HepG2 (cell line): ENCODE measurements around the gene ABO. TPM values are rescaled to one million over a fixed set of nuclear protein-coding genes. Genes with fewer than 3 reads are reported as not detected.
"Not testable (repeated sequence)": the region's sequence is repeated elsewhere in the genome, so short reads cannot be mapped to it uniquely, and the experiment has no call there.

Source experiments
- ATAC-seq: fragments of 200-7000 bp; cut with Tn5 transposase; 3 replicates; pipeline ENCODE4 v1.9.1; 2020; ENCODE audit warnings: mild to moderate bottlenecking, moderate library complexity
- BruUV-seq: library from RNA; stranded (reverse); fragments of 400-500 nt; replicated peaks from 2 replicates; lab custom pipeline; 2021; lab: Mats Ljungman, UMichigan
- CTCF ChIA-PET: fragments of 300-600 bp; formaldehyde crosslinking; extraction: SDS; loops from one replicate; lab custom pipeline; 2021; ENCODE audit warnings: low total read pairs, inconsistent platforms, low intra/inter-chr PET ratio; lab: Yijun Ruan, JAX
- POLR2A ChIA-PET: fragments of 350-600 bp; sonication (Branson Sonifier 250); formaldehyde crosslinking; loops from one replicate; lab custom pipeline; 2020; ENCODE audit warnings: antibody characterized with exemption, inconsistent platforms; lab: Yijun Ruan, JAX
- DNase-seq: peaks from one replicate; pipeline ENCODE4 v3.0.0-alpha.2; 2015; ENCODE audit warnings: low spot score
- FAIRE-seq: peaks from 3 replicates; lab custom pipeline; 2011; peaks lifted over from hg19 to GRCh38; lab: Jason Lieb, UNC
- H2AFZ ChIP-seq: one replicate; pipeline ENCODE4 v1.6.1; 2011; ENCODE audit warnings: low read length, inconsistent platforms
- H3K27ac ChIP-seq: fragments of 300-600 bp; 3 replicates; pipeline ENCODE4 v1.8.0; 2011; ENCODE audit warnings: mixed run types, mild to moderate bottlenecking, mixed read lengths, low read length, inconsistent platforms; ENCODE audit not compliant: insufficient read depth; ENCODE audit errors: extremely low read length
- H3K27me3 ChIP-seq, 2 experiments: fragments of 200-600 bp in 1 of 2; 2 replicates in 1 of 2; 3 replicates in 1 of 2; pipeline versions ENCODE4 v1.6.0 to v1.8.0; 2011; ENCODE audit warnings: low read length in 2 of 2, mild to moderate bottlenecking in 2 of 2, moderate library complexity in 2 of 2, inconsistent platforms in 1 of 2; ENCODE audit not compliant: insufficient read depth in 2 of 2, control insufficient read depth in 1 of 2
- H3K36me3 ChIP-seq, 2 experiments: fragments of 200-600 bp in 1 of 2; replicated peaks in 1 of 2; 2 replicates in 1 of 2; 3 replicates in 1 of 2; pipeline versions ENCODE4 v1.5.1 to v1.8.0; 2011; ENCODE audit warnings: low read length in 2 of 2, inconsistent platforms in 1 of 2; ENCODE audit not compliant: insufficient read depth in 2 of 2, control insufficient read depth in 1 of 2
- H3K4me1 ChIP-seq: 2 replicates; pipeline ENCODE4 v1.5.1; 2012; ENCODE audit warnings: low read length, inconsistent platforms; ENCODE audit not compliant: insufficient read depth
- H3K4me2 ChIP-seq: 2 replicates; pipeline ENCODE4 v1.6.0; 2011; ENCODE audit warnings: low read depth, low read length, inconsistent platforms
- H3K4me3 ChIP-seq, 3 experiments: fragments of 200-600 bp in 1 of 3; sonication (generic), shearing (Covaris generic) in 1 of 3; replicated peaks in 1 of 3; 2 replicates each; pipeline ENCODE4 v1.5.1; 2011 to 2016; ENCODE audit warnings: low read length in 3 of 3, inconsistent platforms in 2 of 3, low read depth in 2 of 3, mild to moderate bottlenecking in 2 of 3, control low read depth in 1 of 3, mixed read lengths in 1 of 3; ENCODE audit not compliant: insufficient read depth in 1 of 3
- H3K79me2 ChIP-seq: one replicate; pipeline ENCODE4 v1.6.1; 2011; ENCODE audit warnings: low read length, inconsistent platforms; ENCODE audit not compliant: insufficient read depth
- H3K9ac ChIP-seq: 2 replicates; pipeline ENCODE4 v1.6.0; 2011; ENCODE audit warnings: mild to moderate bottlenecking, low read depth, low read length, inconsistent platforms; ENCODE audit not compliant: insufficient read depth
- H3K9me3 ChIP-seq: 2 replicates; pipeline ENCODE4 v1.5.1; 2012; ENCODE audit warnings: mild to moderate bottlenecking, low read length
- H4K20me1 ChIP-seq: 2 replicates; pipeline ENCODE4 v1.6.0; 2011; ENCODE audit warnings: inconsistent platforms, mild to moderate bottlenecking, low read length, moderate library complexity; ENCODE audit not compliant: insufficient read depth
- ATRX ChIP-seq: sonication (generic); formaldehyde crosslinking; IDR thresholded peaks from 2 replicates; pipeline ENCODE4 v1.4.0; 2020; ENCODE audit warnings: missing genetic modification reagents, borderline replicate concordance
- GABPA ChIP-seq, 2 experiments: IDR thresholded peaks; 2 replicates each; pipeline ENCODE4 v1.6.1; 2011 to 2016; ENCODE audit warnings: low read depth in 2 of 2, low read length in 1 of 2, missing biosample characterization in 1 of 2, missing genetic modification characterization in 1 of 2
- IRF2 ChIP-seq: IDR thresholded peaks from 2 replicates; pipeline ENCODE4 v1.6.1; 2018; ENCODE audit warnings: missing genetic modification reagents, missing compliant biosample characterization
- ISL2 ChIP-seq: sonication (generic); formaldehyde crosslinking; IDR thresholded peaks from 2 replicates; pipeline ENCODE4 v1.5.0; 2020; ENCODE audit warnings: missing genetic modification reagents
- RAD51 ChIP-seq: fragments of 450-650 bp; IDR thresholded peaks from 2 replicates; pipeline ENCODE4 v1.6.1; 2016; ENCODE audit warnings: borderline replicate concordance
- TARDBP ChIP-seq: sonication (generic); formaldehyde crosslinking; IDR thresholded peaks from 2 replicates; pipeline ENCODE4 v1.8.0; 2022; ENCODE audit warnings: mild to moderate bottlenecking, missing genetic modification reagents
- ZNF251 ChIP-seq: sonication (generic); formaldehyde crosslinking; IDR thresholded peaks from 2 replicates; pipeline ENCODE4 v1.9.0; 2021; ENCODE audit warnings: mild to moderate bottlenecking, missing genetic modification reagents
- ZNF282 ChIP-seq: fragments of 450-650 bp; IDR thresholded peaks from 2 replicates; pipeline ENCODE4 v1.6.1; 2018; ENCODE audit not compliant: partially characterized antibody
- ZNF30 ChIP-seq: sonication (generic); formaldehyde crosslinking; IDR thresholded peaks from 2 replicates; pipeline ENCODE4 v1.5.0; 2020; ENCODE audit warnings: mild to moderate bottlenecking, missing genetic modification reagents
- ZNF792 ChIP-seq: IDR thresholded peaks from 2 replicates; pipeline ENCODE4 v1.6.1; 2016
- ZNF850 ChIP-seq: sonication (generic); formaldehyde crosslinking; conservative IDR thresholded peaks from 2 replicates; pipeline ENCODE4 v1.9.0; 2021; ENCODE audit warnings: mild to moderate bottlenecking, missing genetic modification reagents
- WGBS: methylation state at CpG from one replicate; pipeline ENCODE4 v1.1.6; 2017; ENCODE audit warnings: low lambda C conversion rate; 5-methylcytosine and 5-hydroxymethylcytosine counted together
- in situ Hi-C: cut with HindIII; loops from 2 replicates; pipeline ENCODE4 v1.10.0; 2017; ENCODE audit warnings: low pct_unique_long_range_greater_than_20kb; ENCODE audit not compliant: extremely low pct_ligation_motif_present
- intact Hi-C: fragments of 100-400 bp; cut with micrococcal nuclease; formaldehyde crosslinking; loops from one replicate; pipeline ENCODE4 v1.10.0; 2022; ENCODE audit not compliant: unreplicated experiment
- polyA plus RNA-seq, 8 experiments: library from polyadenylated mRNA; depleted of rRNA in 3 of 8; stranded (reverse) in 7 of 8; unstranded in 1 of 8; fragments of >200 nt; fragmentation: Illumina TruSeq in 4 of 8; extraction: Trizol in 4 of 8; gene quantifications; 2 replicates each; pipeline versions ENCODE4 v1.2.1 to v1.2.3, GENCODE V29; 2011 to 2016; ENCODE audit warnings: low read depth in 4 of 8, missing spikeins in 1 of 8, mixed read lengths in 1 of 8; ENCODE audit not compliant: insufficient read depth in 1 of 8
- total RNA-seq, 5 experiments: library from RNA; depleted of rRNA; stranded (reverse); fragments of >200 nt; fragmentation: Illumina TruSeq; extraction: Trizol; gene quantifications; 2 replicates each; pipeline ENCODE4 v1.2.3, GENCODE V29; 2016; ENCODE audit warnings: low read depth in 1 of 5
- TF ChIP-seq, protein P1 (sequence below): sonication (generic); formaldehyde crosslinking; IDR thresholded peaks from 2 replicates; pipeline ENCODE4 v1.4.0; 2020; ENCODE audit warnings: low read depth, mild to moderate bottlenecking, missing genetic modification reagents
- TF ChIP-seq, protein P2 (sequence below): sonication (generic); formaldehyde crosslinking; IDR thresholded peaks from 2 replicates; pipeline ENCODE4 v1.5.0; 2020; ENCODE audit warnings: missing genetic modification reagents

ABO gene
- total and polyA plus RNA-seq, 2 of the 13 experiments (the other 11 are each of a cell fraction or from before 2014, with no cell fraction given): not detected

DNA sequence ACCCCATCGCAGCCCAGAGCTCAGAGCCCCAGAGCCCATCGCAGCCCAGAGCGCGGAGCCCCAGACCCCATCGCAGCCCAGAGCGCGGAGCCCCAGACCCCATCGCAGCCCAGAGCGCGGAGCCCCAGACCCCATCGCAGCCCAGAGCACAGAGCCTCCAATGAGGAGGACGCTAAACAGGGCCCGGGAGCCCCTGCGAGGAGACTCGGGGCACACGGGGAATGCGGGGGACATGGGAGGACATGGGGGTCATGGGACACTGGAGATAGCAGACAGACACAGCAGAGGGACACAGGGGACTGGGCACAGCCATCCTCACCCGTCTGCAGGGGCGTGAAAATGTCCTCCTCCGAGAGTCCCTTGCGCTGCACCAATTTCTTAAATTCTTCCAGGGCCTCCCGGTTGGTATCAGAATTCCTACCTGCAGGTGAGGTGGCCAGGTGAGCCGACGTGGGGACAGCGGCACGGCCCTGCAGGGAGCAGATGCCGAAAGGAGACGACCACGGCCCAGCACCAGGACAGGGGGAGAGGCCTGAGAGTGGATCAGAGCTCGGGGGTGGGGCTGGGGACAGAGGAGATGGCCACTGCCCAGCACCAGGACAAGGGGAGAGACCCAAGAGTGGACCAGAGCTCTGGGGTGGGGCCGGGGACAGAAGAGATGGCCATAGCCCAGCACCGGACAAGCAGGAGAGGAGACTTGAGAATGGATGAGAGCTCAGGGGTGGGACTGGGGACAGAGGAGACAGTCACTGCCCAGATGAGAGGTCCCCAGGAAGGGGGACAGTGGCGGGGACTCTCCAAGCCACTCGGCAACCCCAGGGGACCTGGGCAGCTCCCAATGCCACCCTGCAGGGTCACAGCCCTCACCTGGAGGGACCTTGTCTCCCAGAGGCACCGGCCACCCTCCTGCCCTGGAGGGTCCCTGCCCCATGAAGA lies 68.7 kb downstream of the ABO start (continued):
- no peak for TF ChIP-seq ZNF30 (CRISPR knock-in tag)
- no peak for TF ChIP-seq ATRX (CRISPR knock-in tag)
- no peak for TF ChIP-seq ZNF282
- no peak for TF ChIP-seq TARDBP
- TF ChIP-seq, protein P1, sequence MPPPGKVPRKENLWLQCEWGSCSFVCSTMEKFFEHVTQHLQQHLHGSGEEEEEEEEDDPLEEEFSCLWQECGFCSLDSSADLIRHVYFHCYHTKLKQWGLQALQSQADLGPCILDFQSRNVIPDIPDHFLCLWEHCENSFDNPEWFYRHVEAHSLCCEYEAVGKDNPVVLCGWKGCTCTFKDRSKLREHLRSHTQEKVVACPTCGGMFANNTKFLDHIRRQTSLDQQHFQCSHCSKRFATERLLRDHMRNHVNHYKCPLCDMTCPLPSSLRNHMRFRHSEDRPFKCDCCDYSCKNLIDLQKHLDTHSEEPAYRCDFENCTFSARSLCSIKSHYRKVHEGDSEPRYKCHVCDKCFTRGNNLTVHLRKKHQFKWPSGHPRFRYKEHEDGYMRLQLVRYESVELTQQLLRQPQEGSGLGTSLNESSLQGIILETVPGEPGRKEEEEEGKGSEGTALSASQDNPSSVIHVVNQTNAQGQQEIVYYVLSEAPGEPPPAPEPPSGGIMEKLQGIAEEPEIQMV (CRISPR knock-in tag): no peak
- no peak for TF ChIP-seq IRF2 (CRISPR knock-in tag)
- TF ChIP-seq ISL2 (CRISPR knock-in tag): no peak
- TF ChIP-seq ZNF792 (CRISPR knock-in tag): no peak
- TF ChIP-seq, protein P2, sequence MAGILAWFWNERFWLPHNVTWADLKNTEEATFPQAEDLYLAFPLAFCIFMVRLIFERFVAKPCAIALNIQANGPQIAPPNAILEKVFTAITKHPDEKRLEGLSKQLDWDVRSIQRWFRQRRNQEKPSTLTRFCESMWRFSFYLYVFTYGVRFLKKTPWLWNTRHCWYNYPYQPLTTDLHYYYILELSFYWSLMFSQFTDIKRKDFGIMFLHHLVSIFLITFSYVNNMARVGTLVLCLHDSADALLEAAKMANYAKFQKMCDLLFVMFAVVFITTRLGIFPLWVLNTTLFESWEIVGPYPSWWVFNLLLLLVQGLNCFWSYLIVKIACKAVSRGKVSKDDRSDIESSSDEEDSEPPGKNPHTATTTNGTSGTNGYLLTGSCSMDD (CRISPR knock-in tag): no peak
- no peak for TF ChIP-seq GABPA (IDR thresholded peaks at IDR 0.05; ENCODE audit: low read depth, low read length)
- no peak for TF ChIP-seq GABPA (CRISPR knock-in tag; IDR thresholded peaks at IDR 0.05; ENCODE audit: low read depth)
- TF ChIP-seq ZNF251 (CRISPR knock-in tag): no peak
- no peak for TF ChIP-seq ZNF850 (CRISPR knock-in tag)
- TF ChIP-seq RAD51: no peak

DNA sequence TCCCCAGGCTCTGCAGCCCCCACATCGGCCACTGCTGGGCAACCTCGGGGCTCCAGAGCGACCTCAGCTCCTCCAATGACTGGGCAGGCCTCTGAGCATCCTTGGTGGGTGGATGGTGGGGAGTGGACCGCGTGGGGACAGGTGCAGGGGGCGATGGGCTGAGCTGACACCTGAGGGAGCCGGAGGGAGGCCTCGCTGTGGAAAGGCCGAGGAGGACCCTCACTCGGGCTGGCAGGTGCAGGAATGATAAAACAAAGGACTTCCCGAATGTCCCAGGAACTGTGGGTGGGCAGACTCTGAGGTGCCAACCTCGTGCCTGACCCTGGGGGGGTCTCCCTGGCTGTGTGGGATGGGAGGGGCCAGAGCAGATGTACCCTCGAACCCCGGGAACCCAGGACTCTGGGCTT lies 69.5 kb downstream of the ABO start:
- H3K9ac ChIP-seq, in situ Hi-C loops: not testable (repeated sequence)

More for the DNA sequence above, 69.5 kb downstream of the ABO start:
- DNase-seq, FAIRE-seq, ATAC-seq, H3K4me1 ChIP-seq, intact Hi-C loops, H2AFZ ChIP-seq, H3K9me3 ChIP-seq, H3K79me2 ChIP-seq, POLR2A ChIA-PET, H3K27ac ChIP-seq, H4K20me1 ChIP-seq, H3K4me3 ChIP-seq, H3K36me3 ChIP-seq, BruUV-seq, H3K4me2 ChIP-seq, CTCF ChIA-PET: not testable (repeated sequence)
- WGBS: 0% methylated on average over 4 of the region's 14 CpGs
- H3K27me3 ChIP-seq: peaks cover 4 to 54% of the 10 kb centered on the region in 2 experiments; a peak in 3 of 5 replicates
